ENCODE data around the gene ATG13.

The ATG13 gene

GRCh38 chr11:46677169-46677568 lies 59.8 kb downstream of the ATG13 start:
- DNase-seq: no peak

GRCh38 chr11:46677991-46678740 lies 60.8 kb downstream of the ATG13 start:
- DNase-seq: no peak

- no peak for DNase-seq
Measured at GRCh38 chr11:46678741-46679130, 61.4 kb downstream of the ATG13 start.

GRCh38 chr11:46679241-46680163 lies 62.1 kb downstream of the ATG13 start:
- no peak for DNase-seq

- no peak for DNase-seq
Measured at GRCh38 chr11:46680164-46680760, 62.9 kb downstream of the ATG13 start.

- no peak for DNase-seq
Measured at GRCh38 chr11:46680815-46681214, 63.5 kb downstream of the ATG13 start.

- no peak for DNase-seq
Measured at GRCh38 chr11:46681814-46682213, 64.5 kb downstream of the ATG13 start.

GRCh38 chr11:46682773-46683752 lies 65.7 kb downstream of the ATG13 start:
- DNase-seq: no peak

GRCh38 chr11:46684367-46684766 lies 67.0 kb downstream of the ATG13 start:
- no peak for DNase-seq

- no peak for DNase-seq
Measured at GRCh38 chr11:46686886-46687795, 69.8 kb downstream of the ATG13 start.

- DNase-seq: no peak
Measured at GRCh38 chr11:46690702-46691101, 73.3 kb downstream of the ATG13 start.

GRCh38 chr11:46692450-46692849 lies 75.1 kb downstream of the ATG13 start:
- DNase-seq: no peak

GRCh38 chr11:46693597-46694012 lies 76.3 kb downstream of the ATG13 start:
- no peak for DNase-seq

- no peak for DNase-seq
Measured at GRCh38 chr11:46694072-46694471, 76.7 kb downstream of the ATG13 start.

GRCh38 chr11:46694607-46695006 lies 77.3 kb downstream of the ATG13 start:
- no peak for DNase-seq

- DNase-seq: no peak
Measured at GRCh38 chr11:46695345-46696211, 78.2 kb downstream of the ATG13 start.

- DNase-seq: no peak
Measured at GRCh38 chr11:46696212-46696558, 78.8 kb downstream of the ATG13 start.

- DNase-seq: no peak
Measured at GRCh38 chr11:46697303-46697702, 80.0 kb downstream of the ATG13 start.

GRCh38 chr11:46697723-46698122 lies 80.4 kb downstream of the ATG13 start:
- no peak for DNase-seq

GRCh38 chr11:46698597-46698996 lies 81.2 kb downstream of the ATG13 start:
- DNase-seq: no peak
